Hepatocyte (in vitro differentiated cells): ENCODE results near the gene SLC2A13.

Source experiments
- CTCF ChIP-seq: fragments of 200-600 bp; sonication (generic); IDR thresholded peaks from 2 replicates; pipeline ENCODE4 v1.5.1; 2016; ENCODE audit warnings: antibody characterized with exemption, mild to moderate bottlenecking; ENCODE audit not compliant: poor library complexity
- EZH2 ChIP-seq: fragments of 200-600 bp; sonication (generic); IDR thresholded peaks from 2 replicates; pipeline ENCODE4 v1.6.1; 2016; ENCODE audit warnings: antibody characterized with exemption, mild to moderate bottlenecking, borderline replicate concordance
- EZH2phosphoT487 ChIP-seq: fragments of 200-600 bp; sonication (generic); IDR thresholded peaks from one replicate; pipeline ENCODE4 v1.6.1; 2018; ENCODE audit warnings: antibody characterized with exemption, mild to moderate bottlenecking, low read depth, moderate library complexity; ENCODE audit not compliant: unreplicated experiment, severe bottlenecking

GRCh38 chr12:40154381-40154780, 48.5 kb upstream of the SLC2A13 start:
- TF ChIP-seq EZH2 (no peak), CTCF (no peak), EZH2phosphoT487 (no peak)
